Breast epithelium (tissue), 4 donors: ENCODE data around the gene WHRN. TPM values are rescaled to one million over a fixed set of nuclear protein-coding genes. Genes with fewer than 3 reads are reported as not detected.
A peak's percentile ranks its signal among the peaks of the same experiment; 100 is the strongest.

Experiments used
- DNase-seq, 2 donors: peaks; one replicate each; pipeline ENCODE4 v3.0.0-alpha.2; 2019; ENCODE audit warnings: low spot score in 2 of 2
- H3K27ac ChIP-seq, 2 donors: fragments of 200-600 bp; sonication (generic) in 1 of 2; one replicate each; pipeline ENCODE4 v1.5.1; 2016 to 2019; ENCODE audit warnings: mild to moderate bottlenecking in 1 of 2
- H3K27me3 ChIP-seq, 2 donors: fragments of 200-600 bp; sonication (generic) in 1 of 2; one replicate each; pipeline versions ENCODE4 v1.5.1 to v1.6.0; 2017 to 2019; ENCODE audit warnings: control low read depth in 1 of 2, mild to moderate bottlenecking in 1 of 2
- H3K36me3 ChIP-seq: fragments of 200-600 bp; one replicate; pipeline ENCODE4 v1.5.1; 2019
- H3K4me1 ChIP-seq, 2 donors: fragments of 200-600 bp; sonication (generic); one replicate each; pipeline ENCODE4 v1.5.1; 2016 to 2019; ENCODE audit warnings: control low read depth in 1 of 2
- H3K4me3 ChIP-seq, 3 donors: fragments of 200-600 bp; sonication (generic); 1 replicate in 2 of 3; 2 replicates in 1 of 3; pipeline ENCODE4 v1.5.1; 2016 to 2019; ENCODE audit warnings: mild to moderate bottlenecking in 3 of 3, moderate library complexity in 2 of 3
- H3K9me3 ChIP-seq, 2 donors: fragments of 200-600 bp; sonication (generic) in 1 of 2; one replicate each; pipeline ENCODE4 v1.5.1; 2016 to 2019; ENCODE audit warnings: control low read depth in 1 of 2
- CTCF ChIP-seq, 3 donors: fragments of 450-650 bp; IDR thresholded peaks; one replicate each; pipeline ENCODE4 v1.5.1; 2016 to 2017; ENCODE audit warnings: antibody characterized with exemption in 3 of 3, mild to moderate bottlenecking in 3 of 3, moderate library complexity in 3 of 3
- POLR2A ChIP-seq: fragments of 450-650 bp; IDR thresholded peaks from one replicate; pipeline ENCODE4 v1.6.1; 2016; ENCODE audit warnings: antibody characterized with exemption, mild to moderate bottlenecking, moderate library complexity
- POLR2AphosphoS5 ChIP-seq, 3 donors: sonication (generic); formaldehyde crosslinking; IDR thresholded peaks; one replicate each; pipeline ENCODE4 v1.6.1; 2017; ENCODE audit warnings: antibody characterized with exemption in 3 of 3
- intact Hi-C: fragments of 100-400 bp; cut with DNase I; formaldehyde crosslinking; loops from one replicate; pipeline ENCODE4 v1.15.1; 2023; ENCODE audit warnings: low total_unique reads
- total RNA-seq, 3 donors: library from RNA; depleted of rRNA; stranded (reverse); fragments of >200 nt; gene quantifications; one replicate each; pipeline ENCODE4 v1.1.0, GENCODE V29; 2016

Gene WHRN
- total RNA-seq, 3 donors from 2014 or later = 2.4 to 16.4 (median 15.1) TPM

DNA sequence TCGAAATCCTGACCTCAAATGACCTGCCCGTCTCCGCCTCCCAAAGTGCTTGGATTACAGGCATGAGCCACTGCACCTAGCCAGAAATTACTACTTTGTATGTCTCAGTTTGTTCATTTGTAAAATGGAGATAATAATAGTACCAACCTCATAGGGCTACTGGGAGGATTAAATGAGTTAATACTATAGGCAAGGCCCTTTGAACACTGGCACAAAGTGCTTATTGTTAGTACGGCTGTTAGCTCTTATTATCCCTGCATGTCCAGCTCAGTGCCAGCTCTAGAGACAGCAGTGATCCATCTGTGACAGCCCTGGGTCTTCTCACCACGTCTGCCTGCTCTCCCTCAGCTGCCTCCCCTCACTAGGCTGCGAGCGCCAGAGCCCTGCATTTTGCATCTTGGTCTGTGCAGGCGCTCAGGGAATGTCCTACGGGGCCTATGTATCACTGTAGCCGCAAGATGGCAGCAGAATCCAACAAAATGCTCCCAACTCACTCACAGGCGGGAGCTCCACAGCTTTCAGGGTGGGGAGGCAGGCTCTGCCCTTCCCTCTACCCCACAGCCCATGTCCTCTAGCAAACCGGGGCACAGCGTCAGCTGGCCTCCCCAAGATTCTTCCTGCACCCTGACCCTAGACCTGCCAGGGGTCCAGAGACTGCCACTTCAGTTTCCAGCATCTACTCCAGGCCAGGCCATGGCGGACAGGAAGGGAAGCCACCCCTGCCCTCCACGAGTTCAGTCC lies 99.8 kb downstream of the WHRN start:
- Histone ChIP-seq H3K27me3 (no peaks in the 10 kb centered on the region), H3K4me3 (no peak overlapping the region), H3K4me1 (no peaks in the 10 kb centered on the region), H3K36me3 (no peaks in the 10 kb centered on the region), H3K27ac (no peak overlapping the region), H3K9me3 (no peaks in the 10 kb centered on the region)
- intact Hi-C loops = loop anchor here (1.0 to 5.0 kb wide), 3 partner anchors 17 to 1148 kb away; no protein-coding TSS in a partner anchor
- no peak for TF ChIP-seq POLR2AphosphoS5 (IDR thresholded peaks at IDR 0.05)
- no peak for TF ChIP-seq POLR2A
- TF ChIP-seq CTCF (IDR thresholded peaks at IDR 0.05) = peak; percentile 13 to 70 (median 68)
- DNase-seq = peak; percentile 61 to 62

DNA sequence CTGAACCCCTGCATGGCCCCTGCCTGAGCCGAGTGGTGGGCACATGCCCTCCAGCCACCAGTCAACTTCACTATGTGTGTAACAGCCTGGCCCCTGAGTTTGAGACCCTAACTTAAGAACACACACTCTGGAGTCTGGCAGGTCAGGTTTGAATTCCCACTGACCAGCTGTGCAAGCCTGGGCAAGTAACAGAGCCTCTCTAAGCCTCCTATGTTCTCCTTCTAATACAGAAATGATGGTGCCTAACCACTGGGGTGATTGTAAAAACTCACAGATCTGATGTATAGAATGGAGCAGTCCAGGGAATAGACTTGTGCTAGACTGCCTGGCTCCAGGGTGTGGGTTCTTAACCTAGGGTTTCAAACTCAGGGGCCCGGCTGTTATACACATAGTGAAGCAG lies 100.7 kb downstream of the WHRN start:
- no peak overlapping the region for H3K27ac ChIP-seq
- TF ChIP-seq CTCF (IDR thresholded peaks at IDR 0.05) (no peak), POLR2A (no peak), POLR2AphosphoS5 (IDR thresholded peaks at IDR 0.05) (no peak)
- H3K9me3 ChIP-seq = no peaks in the 10 kb centered on the region
- no peaks in the 10 kb centered on the region for H3K4me1 ChIP-seq
- no peaks in the 10 kb centered on the region for H3K27me3 ChIP-seq
- intact Hi-C loops = loop anchor here (2.0 kb wide), 1 partner anchor 62 kb away; no protein-coding TSS in a partner anchor
- DNase-seq = no peak
- no peak overlapping the region for H3K4me3 ChIP-seq
- no peaks in the 10 kb centered on the region for H3K36me3 ChIP-seq

GRCh38 chr9:114403153-114403756 lies 102.0 kb downstream of the WHRN start:
- H3K4me1 ChIP-seq = peaks cover 0 to 2% of the 10 kb centered on the region in 2 donors
- intact Hi-C loops = no loop called here
- H3K4me3 ChIP-seq = no peak overlapping the region
- no peaks in the 10 kb centered on the region for H3K9me3 ChIP-seq
- no peak for DNase-seq
- no peak overlapping the region for H3K27ac ChIP-seq
- no peaks in the 10 kb centered on the region for H3K27me3 ChIP-seq
- H3K36me3 ChIP-seq = no peaks in the 10 kb centered on the region
- no peak for TF ChIP-seq POLR2A

GRCh38 chr9:114401344-114401743 lies 103.9 kb downstream of the WHRN start:
- no peak for DNase-seq
- TF ChIP-seq CTCF (IDR thresholded peaks at IDR 0.05) = no peak
- TF ChIP-seq POLR2A = no peak
- TF ChIP-seq POLR2AphosphoS5 (IDR thresholded peaks at IDR 0.05) = no peak
- Histone ChIP-seq H3K4me1 (peaks cover 2 to 6% of the 10 kb centered on the region in 2 donors), H3K27ac (peak overlapping the region; percentile 48 to 77), H3K9me3 (no peaks in the 10 kb centered on the region), H3K36me3 (no peaks in the 10 kb centered on the region), H3K4me3 (no peak overlapping the region), H3K27me3 (no peaks in the 10 kb centered on the region)
- intact Hi-C loops = no loop called here

- no peaks in the 10 kb centered on the region for H3K9me3 ChIP-seq
- no peaks in the 10 kb centered on the region for H3K36me3 ChIP-seq
- intact Hi-C loops = no loop called here
Measured at GRCh38 chr9:114400772-114401171, 104.5 kb downstream of the WHRN start.

More at GRCh38 chr9:114400772-114401171, 104.5 kb downstream of the WHRN start:
- DNase-seq = no peak
- Histone ChIP-seq H3K4me3 (no peak overlapping the region), H3K27ac (peak overlapping the region; percentile 77 to 93), H3K27me3 (no peaks in the 10 kb centered on the region), H3K4me1 (peaks cover 2 to 10% of the 10 kb centered on the region in 2 donors)
- TF ChIP-seq CTCF (IDR thresholded peaks at IDR 0.05) = no peak
- no peak for TF ChIP-seq POLR2AphosphoS5 (IDR thresholded peaks at IDR 0.05)
- TF ChIP-seq POLR2A = no peak
